HG02571 (cell line): ENCODE measurements around the gene VPS9D1.
A peak's percentile ranks its signal among the peaks of the same experiment; 100 is the strongest.
"Not testable (repeated sequence)": the region's sequence is repeated elsewhere in the genome, so short reads cannot be mapped to it uniquely, and the experiment has no call there.

ENCODE experiments used
- ATAC-seq: cut with Tn5 transposase; IDR thresholded peaks from one replicate; pipeline ENCODE4 v1.9.1; 2021; ENCODE audit warnings: mild to moderate bottlenecking, moderate library complexity; ENCODE audit not compliant: unreplicated experiment

Gene VPS9D1

DNA sequence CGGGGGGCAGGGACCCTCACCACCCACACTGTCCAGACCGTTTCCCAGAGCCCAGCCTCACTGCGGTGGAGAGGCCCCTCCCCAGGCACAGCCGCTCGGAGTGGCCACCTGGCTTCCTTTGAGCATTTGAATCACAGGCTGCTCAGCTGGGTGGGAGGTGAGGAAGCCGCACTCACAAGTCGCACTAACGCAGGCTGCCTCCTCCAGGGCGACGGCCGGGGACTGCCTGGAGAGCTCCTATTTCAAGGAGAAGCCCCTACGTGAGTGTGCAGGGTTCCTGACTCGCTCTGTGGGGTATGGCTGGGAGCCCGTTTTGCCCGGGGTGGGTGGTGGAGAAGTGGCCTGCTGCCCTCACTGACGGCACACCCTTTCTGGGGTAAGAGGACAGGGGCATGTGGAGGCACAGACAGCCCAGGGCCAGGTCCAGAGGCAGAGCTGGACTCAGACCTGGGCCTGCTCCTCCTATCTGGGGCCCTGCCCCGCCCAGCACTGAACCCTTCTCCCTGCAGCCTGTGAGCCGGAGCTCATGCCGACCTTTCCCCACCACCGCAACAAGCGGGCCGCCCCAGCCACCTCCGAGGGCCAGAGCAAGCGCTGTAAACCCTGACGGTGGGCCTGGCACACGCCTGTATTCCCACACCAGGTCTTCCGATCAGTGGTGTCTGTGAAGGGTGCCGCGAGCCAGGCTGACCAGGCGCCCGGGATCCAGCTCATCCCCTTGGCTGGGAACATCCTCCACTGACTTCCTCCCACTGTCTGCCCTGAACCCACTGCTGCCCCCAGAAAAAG lies 25.4 kb downstream of the VPS9D1 start:
- ATAC-seq, result no peak

DNA sequence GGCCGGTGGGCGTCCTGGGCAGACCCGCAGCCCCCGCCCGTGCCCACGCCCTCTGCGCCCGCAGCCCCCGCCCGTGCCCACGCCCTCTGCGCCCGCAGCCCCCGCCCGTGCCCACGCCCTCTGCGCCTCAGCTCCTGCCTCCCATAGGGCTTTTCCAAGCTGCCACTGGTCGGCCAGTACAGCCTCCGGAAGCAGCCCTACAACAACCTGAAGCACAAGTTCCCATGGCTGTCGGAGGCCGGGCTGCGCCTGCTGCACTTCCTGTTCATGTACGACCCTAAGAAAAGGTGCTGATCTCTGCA lies 26.0 kb downstream of the VPS9D1 start:
- ATAC-seq, result not testable (repeated sequence)

DNA sequence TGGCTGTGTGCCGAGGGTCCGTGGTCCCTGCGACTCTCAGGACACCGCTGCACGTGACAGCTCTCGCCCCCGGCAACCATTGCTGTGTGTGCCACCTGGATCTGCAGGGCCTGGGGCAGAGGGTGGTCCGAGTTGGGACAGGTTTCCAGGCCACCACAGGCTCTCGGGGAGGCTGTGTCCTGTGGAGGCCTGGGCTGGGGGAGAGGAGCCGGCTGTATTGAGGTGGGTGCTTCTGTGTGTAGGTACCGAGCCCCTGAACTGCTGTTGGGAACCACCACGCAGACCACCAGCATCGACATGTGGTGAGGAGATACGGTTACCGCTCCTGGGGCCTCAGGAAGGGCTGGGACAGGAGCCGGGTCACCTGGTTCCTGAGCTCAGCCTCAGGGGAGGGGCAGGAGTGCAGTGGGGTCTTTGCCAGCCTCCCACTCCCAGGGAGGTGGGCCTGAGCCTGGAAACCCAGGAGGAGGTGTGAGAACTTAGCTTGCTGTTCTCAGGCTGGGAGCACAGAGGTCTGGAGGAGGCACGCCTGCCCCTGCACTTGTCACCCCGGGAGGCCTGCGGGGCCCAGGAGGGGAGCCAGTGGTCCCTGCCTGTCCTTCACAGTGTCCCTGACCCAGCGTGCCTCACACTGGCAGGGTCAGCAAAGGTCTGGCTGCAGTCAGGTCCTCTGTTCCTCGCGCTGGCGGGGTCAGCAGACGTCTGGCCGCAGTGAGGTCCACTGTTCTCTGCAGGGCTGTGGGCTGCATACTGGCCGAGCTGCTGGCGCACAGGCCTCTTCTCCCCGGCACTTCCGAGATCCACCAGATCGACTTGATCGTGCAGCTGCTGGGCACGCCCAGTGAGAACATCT lies 26.5 kb downstream of the VPS9D1 start:
- no peak for ATAC-seq

DNA sequence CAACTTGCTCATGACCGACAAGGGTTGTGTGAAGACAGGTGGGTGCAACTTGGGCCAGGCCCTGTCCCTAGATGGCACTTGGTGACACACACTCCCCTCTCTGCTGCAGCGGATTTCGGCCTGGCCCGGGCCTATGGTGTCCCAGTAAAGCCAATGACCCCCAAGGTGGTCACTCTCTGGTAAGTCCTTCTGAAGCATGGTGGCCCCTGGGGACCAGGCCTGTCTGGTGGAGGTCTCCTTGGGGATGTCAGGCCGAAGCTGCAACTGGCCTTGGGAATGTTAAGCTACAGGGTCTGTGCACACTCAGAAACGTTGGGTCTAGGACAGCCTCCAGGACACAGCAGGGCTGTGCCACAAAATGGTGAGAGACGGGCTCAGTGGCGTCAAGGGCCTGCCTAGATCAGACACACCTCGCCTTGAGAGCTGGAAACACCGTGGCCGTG lies 27.4 kb downstream of the VPS9D1 start:
- no peak for ATAC-seq

DNA sequence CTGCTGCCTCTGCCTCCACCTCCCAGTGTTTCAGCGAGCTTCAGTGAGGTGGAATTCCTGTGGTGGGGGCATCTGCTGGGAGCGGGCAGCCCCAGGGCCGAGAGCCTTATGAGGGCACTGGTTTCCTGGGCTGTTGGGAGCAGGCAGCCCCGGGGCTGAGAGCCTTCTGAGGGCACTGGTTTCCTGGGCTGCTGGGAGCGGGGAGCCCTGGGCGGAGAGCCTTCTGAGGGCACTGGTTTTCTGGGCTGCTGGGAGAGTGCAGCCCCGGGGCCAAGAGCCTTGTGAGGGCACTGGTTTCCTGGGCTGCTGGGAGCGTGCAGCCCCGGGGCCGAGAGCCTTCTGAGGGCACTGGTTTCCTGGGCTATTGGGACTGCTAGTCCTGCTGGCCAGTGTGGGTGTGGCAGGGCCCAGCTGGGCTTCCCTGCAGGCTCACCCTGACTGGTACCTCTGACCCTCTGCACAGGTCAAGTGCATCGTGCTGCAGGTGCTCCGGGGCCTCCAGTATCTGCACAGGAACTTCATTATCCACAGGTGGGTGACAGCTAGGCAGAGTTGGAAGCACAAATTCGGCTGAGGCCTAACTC lies 28.6 kb downstream of the VPS9D1 start:
- no peak for ATAC-seq

DNA sequence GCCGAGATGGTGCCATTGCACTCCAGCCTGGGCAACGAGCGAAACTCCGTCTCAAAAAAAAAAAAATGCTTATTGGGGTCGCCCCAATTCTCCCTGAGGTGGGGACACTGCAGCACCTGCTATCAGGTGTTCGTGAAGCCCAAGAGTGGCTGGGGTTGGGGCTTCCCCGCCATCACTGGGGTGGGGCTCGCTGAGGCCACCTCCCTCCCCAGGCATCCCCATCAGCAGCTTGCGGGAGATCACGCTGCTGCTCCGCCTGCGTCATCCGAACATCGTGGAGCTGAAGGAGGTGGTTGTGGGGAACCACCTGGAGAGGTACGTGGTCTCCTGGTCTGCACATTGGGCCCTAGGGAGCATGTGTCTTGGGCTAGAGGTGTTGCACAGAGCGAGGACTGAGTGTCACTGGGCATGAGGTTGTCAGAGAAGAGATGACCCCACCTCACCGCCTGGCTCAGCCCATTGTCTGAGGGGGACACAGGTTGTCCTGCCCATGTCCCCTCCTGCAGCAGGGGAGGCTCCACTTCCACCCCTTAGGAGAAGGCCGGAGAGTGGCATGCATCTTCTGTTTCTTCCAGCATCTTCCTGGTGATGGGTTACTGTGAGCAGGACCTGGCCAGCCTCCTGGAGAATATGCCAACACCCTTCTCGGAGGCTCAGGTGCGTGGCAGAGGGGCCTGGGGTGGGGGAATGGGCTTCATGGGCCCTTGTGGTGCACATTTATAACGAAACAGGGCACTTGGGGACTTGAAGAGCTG lies 29.3 kb downstream of the VPS9D1 start:
- no peak for ATAC-seq

DNA sequence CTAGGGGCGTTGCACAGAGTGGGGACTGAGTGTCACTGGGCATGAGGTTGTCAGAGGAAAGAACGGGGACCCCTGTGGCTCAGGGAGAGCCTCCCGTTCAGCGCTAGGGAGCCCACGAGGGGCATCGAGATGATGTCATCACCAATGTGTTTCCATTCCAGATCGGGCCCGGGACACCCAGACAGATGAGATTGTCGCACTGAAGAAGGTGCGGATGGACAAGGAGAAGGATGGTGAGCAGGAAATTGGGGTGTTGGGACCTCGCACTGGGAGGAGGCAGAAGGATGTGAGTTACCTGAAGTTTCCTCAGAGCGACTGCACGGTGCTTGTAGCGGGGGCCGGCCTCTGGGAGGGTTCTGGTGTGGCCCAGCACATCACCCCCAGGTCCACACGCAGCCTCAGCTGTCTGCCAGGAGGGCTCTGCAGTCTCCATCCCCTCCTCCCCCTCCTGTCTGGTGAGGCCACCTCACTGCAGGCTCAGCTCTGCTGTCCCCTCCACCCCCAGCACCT lies 30.3 kb downstream of the VPS9D1 start:
- ATAC-seq, result no peak

DNA sequence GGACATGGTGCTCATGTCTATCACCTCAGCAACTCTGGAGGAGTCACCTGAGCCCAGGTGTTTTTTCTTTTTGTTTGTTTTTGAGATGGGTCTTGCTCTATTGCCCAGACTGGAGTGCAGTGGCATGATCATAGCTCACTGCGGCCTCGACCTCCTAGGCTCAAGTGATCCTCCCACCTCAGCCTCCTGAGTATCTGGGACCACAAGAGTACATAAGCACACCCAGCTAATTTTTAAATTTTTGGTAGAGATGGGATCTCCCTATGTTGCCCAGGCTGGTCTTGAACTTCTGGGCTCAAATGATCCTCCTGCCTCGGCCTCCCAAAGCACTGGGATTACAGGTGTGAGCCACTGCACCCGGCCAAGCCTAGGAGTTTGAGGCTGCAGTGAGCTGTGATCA lies 31.1 kb downstream of the VPS9D1 start:
- not testable (repeated sequence) for ATAC-seq

DNA sequence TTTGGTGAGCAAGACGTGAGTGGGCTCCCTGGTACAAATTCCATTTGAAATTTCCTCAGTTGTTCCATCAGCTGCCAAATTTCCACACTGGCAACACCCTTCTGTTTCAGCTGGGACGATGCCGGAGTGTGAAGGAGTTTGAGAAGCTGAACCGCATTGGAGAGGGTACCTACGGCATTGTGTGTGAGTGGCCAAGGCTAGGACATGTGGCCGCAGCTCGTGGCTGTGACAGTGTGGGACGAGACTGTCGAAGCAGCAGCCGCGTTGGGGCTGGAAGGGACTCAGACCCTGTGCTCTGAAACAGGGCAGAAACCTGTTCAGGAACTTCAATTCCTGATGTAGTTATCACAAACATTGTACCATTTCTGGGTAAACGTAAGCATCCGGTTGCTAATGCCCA lies 31.6 kb downstream of the VPS9D1 start:
- ATAC-seq, result no peak

DNA sequence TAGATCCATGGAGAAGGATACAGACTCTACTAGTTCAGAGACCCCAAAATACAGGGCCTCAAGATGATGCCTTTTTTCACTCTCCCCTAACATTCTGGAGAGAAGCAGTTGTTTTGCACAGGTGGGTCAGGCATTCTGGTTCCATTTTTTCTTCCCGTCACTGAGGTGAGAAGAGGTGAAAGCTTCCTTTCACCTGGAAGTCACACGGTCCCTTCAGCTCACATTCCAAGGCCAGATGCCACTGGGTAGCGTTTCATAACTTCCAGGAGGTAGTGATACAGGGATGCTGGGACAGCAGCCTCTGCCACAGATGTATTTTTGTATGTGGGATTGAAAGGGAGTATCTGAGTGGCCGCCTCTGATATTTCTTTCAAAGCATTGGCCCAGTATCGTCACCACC lies 32.3 kb downstream of the VPS9D1 start:
- ATAC-seq, result no peak

DNA sequence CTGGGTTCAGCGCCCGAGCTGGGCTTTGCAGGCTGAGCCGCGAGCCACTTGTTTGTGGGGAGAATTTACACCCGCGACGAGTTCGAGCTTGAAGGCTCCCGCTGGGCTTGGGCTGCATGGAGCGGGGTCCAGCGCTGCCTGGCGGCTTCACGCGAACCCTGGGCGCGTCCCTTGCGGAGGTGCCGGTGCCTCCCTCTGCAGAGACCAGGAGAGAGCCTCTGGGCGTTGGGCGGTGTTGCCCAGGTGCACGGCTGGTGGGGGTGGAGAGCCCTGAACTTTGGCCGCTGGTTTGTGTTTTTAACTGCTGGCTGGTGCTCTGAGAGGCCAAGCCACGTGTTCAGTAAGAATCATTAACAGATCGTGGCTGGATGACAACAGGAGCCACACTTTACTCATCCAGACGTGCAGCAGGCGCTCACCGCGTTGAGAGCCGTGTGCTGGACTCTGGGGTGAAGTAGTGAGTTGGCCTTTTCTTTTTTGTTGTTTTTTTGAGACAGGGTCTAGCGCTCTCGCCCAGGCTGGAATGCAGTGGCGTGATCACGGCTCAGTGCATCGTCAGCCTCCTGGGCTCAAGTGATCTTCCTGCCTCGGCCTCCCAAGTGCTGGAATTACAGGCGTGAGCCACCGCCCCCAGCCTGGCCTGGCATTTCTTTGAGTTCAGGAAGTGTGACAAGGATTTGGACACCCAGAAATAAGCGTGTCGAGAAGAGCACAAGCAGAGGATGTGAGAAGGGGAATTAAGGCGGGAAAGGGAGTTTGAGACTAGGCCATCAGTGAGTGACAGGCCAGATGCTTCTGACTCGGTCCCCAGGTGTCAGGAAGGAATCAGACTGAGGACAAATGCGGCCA lies 33.4 kb downstream of the VPS9D1 start:
- ATAC-seq, result peak; percentile 29

DNA sequence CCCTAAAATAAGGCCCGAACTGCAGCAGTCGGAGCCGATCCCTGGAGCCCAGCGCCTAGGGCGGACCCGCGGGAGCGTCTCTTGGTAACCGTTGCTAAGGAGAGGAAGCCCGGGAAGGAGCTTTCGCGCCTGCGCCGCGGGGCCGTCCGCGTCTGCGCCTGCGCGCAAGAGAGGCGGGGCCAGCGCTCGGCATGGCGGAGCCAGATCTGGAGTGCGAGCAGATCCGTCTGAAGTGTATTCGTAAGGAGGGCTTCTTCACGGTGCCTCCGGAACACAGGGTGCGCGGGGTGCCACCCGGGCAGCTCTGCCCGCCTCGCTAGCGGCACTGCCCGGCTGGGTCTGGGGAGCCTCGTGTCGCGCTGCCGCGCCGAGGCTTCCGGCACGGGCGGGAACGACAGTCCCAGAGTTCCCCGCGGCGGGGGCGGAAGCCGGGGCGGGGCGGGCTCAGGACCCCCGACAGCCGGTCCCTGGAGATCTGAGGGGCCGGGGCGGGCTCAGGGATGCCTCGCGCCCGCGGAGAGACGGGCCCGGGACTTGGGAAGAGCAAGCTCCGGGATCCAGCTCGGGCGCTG lies 34.1 kb downstream of the VPS9D1 start, which contains the start of gene CDK10:
Gene CDK10 (plus strand): TSS at position 170 of the 572 bp plus-strand sequence. CDS start 22 bp downstream, at position 192.
- ATAC-seq, result peak; percentile 77

DNA sequence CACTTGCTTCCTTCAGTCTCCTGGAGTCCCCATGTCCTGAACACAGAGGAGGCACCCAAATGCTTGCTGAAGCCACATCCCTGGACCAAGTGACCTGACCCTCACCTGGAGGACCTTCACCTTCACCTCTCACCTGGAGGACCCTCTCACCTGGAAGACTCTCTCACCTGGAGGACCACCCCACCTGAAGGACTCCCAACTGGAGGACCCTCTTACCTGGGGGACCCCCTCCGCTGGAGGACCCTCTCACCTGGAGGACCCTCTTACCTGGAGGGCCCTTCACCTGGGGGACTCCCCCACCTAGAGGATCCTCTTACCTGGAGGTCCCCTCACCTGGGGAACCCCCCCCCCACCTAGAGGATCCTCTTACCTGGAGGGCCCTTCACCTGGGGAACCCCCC lies 34.8 kb downstream of the VPS9D1 start:
- ATAC-seq, result no peak

DNA sequence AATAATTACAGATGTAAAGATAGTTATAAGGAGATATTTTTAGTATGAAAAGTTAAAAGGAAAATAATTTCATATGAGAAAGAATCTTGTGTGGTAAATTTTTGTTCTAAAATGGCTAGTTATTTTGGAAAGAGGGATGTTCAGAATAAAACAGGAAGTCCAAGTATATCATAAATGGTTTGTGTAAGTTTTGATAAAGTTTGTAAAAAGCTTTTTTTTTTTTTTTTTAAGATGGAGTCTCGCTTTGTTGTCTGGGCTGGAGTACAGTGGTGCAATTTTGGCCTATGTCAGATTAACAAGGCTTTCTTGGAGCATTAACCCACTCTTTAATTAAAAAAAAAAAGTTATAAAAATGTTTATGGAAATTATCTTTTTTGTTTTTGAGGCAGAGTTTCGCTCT lies 42.4 kb downstream of the VPS9D1 start:
- ATAC-seq, result no peak

DNA sequence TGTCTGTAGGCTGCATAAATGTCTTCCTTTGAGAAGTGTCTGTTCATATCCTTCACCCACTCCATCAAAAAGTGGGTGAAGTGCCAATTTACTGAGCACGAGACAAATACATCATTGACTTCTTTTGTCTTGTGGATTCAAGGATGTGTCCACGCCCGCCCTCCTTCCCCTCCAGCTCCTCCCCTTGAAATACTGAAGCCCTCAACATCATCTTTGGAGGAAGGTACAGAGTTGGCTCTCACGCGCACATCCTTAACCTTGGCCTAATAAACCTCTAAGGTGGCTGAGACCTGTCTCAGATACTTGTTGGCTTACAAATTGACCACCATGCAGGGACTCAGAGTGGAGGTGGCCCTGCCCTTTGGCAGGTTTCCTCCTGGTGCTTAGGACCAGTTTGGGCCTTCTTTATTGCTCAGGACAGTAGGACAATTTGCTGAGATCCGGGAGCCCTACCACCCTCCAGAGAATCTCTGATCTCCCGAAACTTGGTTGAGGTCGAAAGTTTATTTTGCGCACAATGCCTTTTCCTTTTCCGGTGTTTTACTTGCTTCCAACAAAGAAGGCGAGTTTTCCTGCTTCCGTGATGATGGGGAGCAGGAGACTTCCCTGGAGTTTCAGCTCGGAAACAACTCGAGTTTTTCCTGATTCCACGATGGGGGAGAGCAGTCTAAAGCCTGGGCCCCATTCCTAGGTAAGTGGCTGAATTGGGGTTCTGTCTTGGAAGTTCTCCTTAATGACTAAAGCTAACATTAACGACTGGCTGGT lies 48.3 kb downstream of the VPS9D1 start:
- ATAC-seq, result no peak

DNA sequence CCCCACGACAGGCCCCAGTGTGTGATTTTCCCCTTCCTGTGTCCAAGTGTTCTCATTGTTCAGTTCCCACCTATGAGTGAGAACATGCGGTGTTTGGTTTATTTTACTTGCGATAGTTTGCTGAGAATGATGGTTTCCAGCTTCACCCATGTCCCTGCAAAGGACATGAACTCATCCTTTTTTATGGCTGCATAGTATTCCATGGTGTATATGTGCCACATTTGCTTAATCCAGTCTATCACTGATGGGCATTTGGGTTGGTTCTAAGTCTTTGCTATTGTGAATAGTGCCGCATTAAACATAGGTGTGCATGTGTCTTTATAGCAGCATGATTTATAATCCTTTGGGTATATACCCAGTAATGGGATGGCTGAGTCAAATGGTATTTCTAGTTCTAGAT lies 49.1 kb downstream of the VPS9D1 start:
- not testable (repeated sequence) for ATAC-seq

DNA sequence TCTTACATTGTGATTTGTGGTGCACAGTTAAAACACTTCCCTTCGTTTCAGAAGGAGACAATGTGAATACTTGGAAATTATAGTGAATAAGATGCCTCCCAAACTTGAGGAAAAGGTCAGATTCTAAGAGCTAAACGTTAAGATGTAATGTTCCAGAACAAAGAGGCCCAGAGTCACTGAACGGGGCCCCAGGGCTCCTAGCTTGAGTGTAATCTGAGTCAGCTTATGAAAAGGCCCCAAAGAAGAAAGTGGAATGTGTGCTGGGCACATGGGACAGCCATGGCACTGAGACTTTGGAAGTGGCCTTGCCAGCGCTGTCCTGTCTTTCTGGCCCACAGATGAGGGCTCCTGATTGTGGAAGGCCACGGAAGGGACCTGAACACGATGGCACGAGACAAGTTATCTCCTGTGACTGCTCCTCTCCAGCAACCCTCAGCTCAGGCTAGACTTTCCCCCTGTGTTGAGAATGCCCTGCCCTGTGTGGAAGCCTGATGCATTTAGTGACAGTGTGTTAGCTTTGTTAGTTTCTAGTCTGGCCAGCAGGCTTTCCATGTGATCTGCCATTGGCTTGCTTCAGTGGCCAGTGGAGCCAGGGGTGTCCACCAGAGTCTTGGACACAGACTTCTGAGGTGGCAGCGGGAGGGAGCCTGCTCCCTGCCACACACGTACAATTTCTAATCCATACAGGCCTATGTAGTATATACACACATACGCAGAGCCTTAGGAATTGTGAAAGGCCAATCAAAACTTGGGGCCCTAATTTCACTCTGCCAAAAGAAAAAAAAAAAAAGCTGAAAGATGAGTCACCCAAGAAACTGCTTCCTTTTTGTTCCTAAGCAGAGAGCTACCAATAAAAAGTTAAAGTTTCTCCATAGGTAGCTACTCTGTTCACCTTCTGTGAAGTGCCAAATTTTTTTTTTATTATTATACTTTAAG lies 49.9 kb downstream of the VPS9D1 start:
- ATAC-seq, result no peak

DNA sequence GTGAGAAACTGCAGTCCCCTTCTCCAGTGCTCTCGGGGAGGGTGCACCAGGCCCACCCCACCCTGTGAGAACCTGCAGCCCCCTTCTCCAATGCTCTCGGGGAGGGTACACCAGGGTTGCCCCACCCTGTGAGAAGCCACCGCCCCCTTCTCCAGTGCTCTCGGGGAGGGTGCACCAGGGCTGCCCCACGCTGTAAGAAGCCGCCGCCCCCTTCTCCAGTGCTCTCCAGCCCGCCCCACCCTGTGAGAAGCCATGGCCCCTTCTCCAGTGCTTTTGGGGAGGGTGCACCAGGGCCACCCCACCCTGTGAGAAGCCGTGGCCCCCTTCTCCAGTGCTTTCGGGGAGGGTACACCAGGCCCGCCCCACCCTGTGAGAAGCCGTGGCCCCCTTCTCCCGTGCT lies 50.9 kb downstream of the VPS9D1 start:
- no peak for ATAC-seq
